ENCODE results near the gene ASCL3.
"Not testable (repeated sequence)": the region's sequence is repeated elsewhere in the genome, so short reads cannot be mapped to it uniquely, and the experiment has no call there.

DNA sequence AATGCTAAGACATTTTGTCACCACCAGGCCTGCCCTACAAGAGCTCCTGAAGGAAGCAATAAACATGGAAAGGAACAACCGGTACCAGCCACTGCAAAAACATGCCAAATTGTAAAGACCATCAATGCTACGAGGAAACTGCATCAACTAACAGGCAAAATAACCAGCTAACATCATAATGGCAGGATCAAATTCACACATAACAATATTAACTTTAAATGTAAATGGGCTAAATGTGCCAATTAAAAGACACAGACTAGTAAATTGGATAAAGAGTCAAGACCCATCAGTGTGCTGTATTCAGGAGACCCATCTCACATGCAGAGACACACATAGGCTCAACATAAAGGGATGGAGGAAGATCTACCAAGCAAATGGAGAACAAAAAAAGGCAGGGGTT is 51.6 kb downstream of the ASCL3 start:
- not testable (repeated sequence) for TF ChIP-seq ZNF331 (CRISPR knock-in tag; IDR thresholded peaks at IDR 0.05; ENCODE audit: low read depth); CTCF (conservative IDR thresholded peaks at IDR 0.05; ENCODE audit: low read depth in 2 of 2); STAT1 (IDR thresholded peaks at IDR 0.05; ENCODE audit: unreplicated experiment); POLR2AphosphoS5 (IDR thresholded peaks at IDR 0.05; ENCODE audit: low read depth); CREB1 (CRISPR knock-in tag; IDR thresholded peaks at IDR 0.05; ENCODE audit: low read depth); EZH2phosphoT487 (IDR thresholded peaks at IDR 0.05; ENCODE audit: unreplicated experiment); EZH2 (IDR thresholded peaks at IDR 0.05; ENCODE audit: low read depth, unreplicated experiment); JUNB (IDR thresholded peaks at IDR 0.05; ENCODE audit: unreplicated experiment); REST (IDR thresholded peaks at IDR 0.05; ENCODE audit: unreplicated experiment); NANOG (IDR thresholded peaks at IDR 0.05; ENCODE audit: borderline replicate concordance); ZNF114 (CRISPR knock-in tag; IDR thresholded peaks at IDR 0.05)
- TF ChIP-seq, protein P1, sequence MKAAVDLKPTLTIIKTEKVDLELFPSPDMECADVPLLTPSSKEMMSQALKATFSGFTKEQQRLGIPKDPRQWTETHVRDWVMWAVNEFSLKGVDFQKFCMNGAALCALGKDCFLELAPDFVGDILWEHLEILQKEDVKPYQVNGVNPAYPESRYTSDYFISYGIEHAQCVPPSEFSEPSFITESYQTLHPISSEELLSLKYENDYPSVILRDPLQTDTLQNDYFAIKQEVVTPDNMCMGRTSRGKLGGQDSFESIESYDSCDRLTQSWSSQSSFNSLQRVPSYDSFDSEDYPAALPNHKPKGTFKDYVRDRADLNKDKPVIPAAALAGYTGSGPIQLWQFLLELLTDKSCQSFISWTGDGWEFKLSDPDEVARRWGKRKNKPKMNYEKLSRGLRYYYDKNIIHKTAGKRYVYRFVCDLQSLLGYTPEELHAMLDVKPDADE (IDR thresholded peaks at IDR 0.05) = not testable (repeated sequence)
- TF ChIP-seq, protein P2, sequence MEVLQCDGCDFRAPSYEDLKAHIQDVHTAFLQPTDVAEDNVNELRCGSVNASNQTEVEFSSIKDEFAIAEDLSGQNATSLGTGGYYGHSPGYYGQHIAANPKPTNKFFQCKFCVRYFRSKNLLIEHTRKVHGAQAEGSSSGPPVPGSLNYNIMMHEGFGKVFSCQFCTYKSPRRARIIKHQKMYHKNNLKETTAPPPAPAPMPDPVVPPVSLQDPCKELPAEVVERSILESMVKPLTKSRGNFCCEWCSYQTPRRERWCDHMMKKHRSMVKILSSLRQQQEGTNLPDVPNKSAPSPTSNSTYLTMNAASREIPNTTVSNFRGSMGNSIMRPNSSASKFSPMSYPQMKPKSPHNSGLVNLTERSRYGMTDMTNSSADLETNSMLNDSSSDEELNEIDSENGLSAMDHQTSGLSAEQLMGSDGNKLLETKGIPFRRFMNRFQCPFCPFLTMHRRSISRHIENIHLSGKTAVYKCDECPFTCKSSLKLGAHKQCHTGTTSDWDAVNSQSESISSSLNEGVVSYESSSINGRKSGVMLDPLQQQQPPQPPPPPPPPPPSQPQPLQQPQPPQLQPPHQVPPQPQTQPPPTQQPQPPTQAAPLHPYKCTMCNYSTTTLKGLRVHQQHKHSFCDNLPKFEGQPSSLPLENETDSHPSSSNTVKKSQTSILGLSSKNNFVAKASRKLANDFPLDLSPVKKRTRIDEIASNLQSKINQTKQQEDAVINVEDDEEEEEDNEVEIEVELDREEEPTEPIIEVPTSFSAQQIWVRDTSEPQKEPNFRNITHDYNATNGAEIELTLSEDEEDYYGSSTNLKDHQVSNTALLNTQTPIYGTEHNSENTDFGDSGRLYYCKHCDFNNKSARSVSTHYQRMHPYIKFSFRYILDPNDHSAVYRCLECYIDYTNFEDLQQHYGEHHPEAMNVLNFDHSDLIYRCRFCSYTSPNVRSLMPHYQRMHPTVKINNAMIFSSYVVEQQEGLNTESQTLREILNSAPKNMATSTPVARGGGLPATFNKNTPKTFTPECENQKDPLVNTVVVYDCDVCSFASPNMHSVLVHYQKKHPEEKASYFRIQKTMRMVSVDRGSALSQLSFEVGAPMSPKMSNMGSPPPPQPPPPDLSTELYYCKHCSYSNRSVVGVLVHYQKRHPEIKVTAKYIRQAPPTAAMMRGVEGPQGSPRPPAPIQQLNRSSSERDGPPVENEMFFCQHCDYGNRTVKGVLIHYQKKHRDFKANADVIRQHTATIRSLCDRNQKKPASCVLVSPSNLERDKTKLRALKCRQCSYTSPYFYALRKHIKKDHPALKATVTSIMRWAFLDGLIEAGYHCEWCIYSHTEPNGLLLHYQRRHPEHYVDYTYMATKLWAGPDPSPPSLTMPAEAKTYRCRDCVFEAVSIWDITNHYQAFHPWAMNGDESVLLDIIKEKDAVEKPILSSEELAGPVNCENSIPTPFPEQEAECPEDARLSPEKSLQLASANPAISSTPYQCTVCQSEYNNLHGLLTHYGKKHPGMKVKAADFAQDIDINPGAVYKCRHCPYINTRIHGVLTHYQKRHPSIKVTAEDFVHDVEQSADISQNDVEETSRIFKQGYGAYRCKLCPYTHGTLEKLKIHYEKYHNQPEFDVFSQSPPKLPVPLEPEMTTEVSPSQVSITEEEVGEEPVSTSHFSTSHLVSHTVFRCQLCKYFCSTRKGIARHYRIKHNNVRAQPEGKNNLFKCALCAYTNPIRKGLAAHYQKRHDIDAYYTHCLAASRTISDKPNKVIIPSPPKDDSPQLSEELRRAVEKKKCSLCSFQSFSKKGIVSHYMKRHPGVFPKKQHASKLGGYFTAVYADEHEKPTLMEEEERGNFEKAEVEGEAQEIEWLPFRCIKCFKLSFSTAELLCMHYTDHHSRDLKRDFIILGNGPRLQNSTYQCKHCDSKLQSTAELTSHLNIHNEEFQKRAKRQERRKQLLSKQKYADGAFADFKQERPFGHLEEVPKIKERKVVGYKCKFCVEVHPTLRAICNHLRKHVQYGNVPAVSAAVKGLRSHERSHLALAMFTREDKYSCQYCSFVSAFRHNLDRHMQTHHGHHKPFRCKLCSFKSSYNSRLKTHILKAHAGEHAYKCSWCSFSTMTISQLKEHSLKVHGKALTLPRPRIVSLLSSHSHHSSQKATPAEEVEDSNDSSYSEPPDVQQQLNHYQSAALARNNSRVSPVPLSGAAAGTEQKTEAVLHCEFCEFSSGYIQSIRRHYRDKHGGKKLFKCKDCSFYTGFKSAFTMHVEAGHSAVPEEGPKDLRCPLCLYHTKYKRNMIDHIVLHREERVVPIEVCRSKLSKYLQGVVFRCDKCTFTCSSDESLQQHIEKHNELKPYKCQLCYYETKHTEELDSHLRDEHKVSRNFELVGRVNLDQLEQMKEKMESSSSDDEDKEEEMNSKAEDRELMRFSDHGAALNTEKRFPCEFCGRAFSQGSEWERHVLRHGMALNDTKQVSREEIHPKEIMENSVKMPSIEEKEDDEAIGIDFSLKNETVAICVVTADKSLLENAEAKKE (CRISPR knock-in tag; IDR thresholded peaks at IDR 0.05) = not testable (repeated sequence)
